Activated naive CD8-positive, alpha-beta T cell (primary cell): ENCODE measurements around the gene ABLIM2.

Source experiments
- H3K27ac Mint-ChIP-seq: one replicate; pipeline ENCODE4 v1.8.0; 2021; ENCODE audit warnings: mixed read lengths
- H3K27me3 Mint-ChIP-seq: one replicate; pipeline ENCODE4 v1.8.0; 2021; ENCODE audit warnings: mixed read lengths
- H3K36me3 Mint-ChIP-seq: one replicate; pipeline ENCODE4 v1.8.0; 2021; ENCODE audit warnings: mixed read lengths
- H3K4me1 Mint-ChIP-seq: one replicate; pipeline ENCODE4 v1.8.0; 2021; ENCODE audit warnings: low read depth, mixed read lengths
- H3K4me3 Mint-ChIP-seq: one replicate; pipeline ENCODE4 v1.8.0; 2021; ENCODE audit warnings: mild to moderate bottlenecking, mixed read lengths
- H3K9me3 Mint-ChIP-seq: one replicate; pipeline ENCODE4 v1.8.0; 2021; ENCODE audit warnings: low read depth, mixed read lengths

ABLIM2 gene

DNA sequence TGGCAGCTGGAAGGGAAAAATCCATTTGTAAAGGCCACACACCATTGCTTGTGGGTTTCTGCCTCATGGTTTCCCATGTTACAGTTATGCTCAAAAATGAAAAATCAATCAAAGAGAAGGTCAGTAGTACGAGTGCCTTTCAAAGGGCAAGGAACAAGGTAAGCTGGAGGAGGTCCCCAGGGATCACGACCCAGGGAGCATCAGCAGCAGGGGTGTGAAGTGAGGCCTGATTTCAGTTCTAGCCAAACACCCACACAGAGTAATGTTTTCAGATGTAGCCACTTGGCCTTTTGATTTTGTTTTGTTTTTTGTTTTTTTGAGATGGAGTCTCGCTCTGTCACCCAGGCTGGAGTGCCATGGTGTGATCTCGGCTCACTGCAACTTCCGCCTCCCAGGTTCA, 149.5 kb downstream of the ABLIM2 start:
- Mint-ChIP-seq H3K36me3 (no peaks in the 10 kb centered on the region), H3K4me3 (no peak overlapping the region), H3K27me3 (no peaks in the 10 kb centered on the region), H3K27ac (no peak overlapping the region), H3K4me1 (no peaks in the 10 kb centered on the region), H3K9me3 (no peaks in the 10 kb centered on the region)

DNA sequence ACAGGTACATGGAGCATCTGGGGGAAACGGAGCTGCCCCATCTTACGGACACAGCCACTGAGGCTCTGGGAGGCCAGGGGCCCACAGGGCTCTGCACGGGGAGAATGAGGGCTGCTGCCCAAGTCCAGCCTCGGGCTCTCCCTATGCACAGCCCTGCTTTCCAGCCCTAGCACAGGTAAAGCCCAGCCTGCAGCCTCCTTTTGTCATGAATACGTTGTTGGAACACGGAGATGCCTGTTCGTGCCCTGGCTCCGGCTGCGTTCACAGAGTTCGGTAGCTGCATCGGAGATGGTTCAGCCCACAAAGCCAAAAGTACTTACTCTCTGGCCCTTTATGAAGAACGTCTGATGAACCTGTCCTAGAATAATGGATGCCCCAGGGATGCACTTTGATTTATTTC, 150.2 kb downstream of the ABLIM2 start:
- Mint-ChIP-seq H3K27me3 (no peaks in the 10 kb centered on the region), H3K4me1 (no peaks in the 10 kb centered on the region), H3K9me3 (no peaks in the 10 kb centered on the region), H3K4me3 (no peak overlapping the region), H3K27ac (no peak overlapping the region), H3K36me3 (no peaks in the 10 kb centered on the region)

DNA sequence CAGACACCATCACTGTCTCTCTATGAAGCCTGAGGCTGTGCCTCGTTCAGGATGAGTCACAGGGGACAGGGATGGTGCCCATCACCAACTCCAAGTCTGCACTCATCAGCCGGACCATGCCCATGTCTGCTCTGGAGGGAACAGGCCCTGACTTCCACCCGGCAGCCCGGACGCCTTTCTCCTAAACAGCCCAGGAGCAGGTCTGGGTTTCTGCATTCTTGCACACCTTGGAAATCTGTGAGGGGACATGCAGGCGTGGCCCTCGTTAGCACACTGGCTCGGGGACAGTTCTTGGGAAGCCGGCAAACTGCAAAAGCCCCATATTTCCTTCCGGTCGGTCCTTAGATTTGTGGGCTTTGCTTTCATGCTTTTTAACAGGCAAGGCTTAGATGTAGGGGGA, 151.0 kb downstream of the ABLIM2 start:
- no peaks in the 10 kb centered on the region for H3K9me3 Mint-ChIP-seq
- peaks cover 2% of the 10 kb centered on the region for H3K27me3 Mint-ChIP-seq
- H3K4me1 Mint-ChIP-seq, result no peaks in the 10 kb centered on the region
- H3K4me3 Mint-ChIP-seq, result no peak overlapping the region
- H3K36me3 Mint-ChIP-seq, result peaks cover 2% of the 10 kb centered on the region
- no peak overlapping the region for H3K27ac Mint-ChIP-seq

GRCh38 chr4:8006471-8006870, 152.1 kb downstream of the ABLIM2 start:
- H3K4me1 Mint-ChIP-seq, result no peaks in the 10 kb centered on the region
- no peak overlapping the region for H3K27ac Mint-ChIP-seq
- peaks cover 2% of the 10 kb centered on the region for H3K27me3 Mint-ChIP-seq
- H3K9me3 Mint-ChIP-seq, result no peaks in the 10 kb centered on the region
- H3K4me3 Mint-ChIP-seq, result no peak overlapping the region
- H3K36me3 Mint-ChIP-seq, result peaks cover 2% of the 10 kb centered on the region

DNA sequence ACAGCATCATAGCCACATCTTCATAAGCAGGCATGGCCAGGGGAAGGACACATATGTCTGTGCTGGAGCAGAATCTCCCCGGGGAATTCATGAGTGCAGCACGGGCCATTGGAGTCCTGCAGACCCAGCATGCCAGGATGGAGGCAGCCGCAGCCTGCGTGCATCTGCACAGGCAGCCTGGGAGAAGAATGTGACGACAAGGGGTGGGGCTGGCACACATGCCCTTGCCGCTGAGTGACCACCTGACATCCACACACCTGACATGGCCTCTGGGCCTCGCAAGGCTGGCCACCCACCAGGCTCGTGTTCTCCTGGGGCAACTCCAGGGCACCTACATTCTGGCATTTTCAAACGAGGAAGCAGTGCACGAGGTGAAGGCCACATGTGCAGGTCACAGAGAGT, 152.8 kb downstream of the ABLIM2 start:
- Mint-ChIP-seq H3K27ac (no peak overlapping the region), H3K4me1 (no peaks in the 10 kb centered on the region), H3K27me3 (peaks cover 2% of the 10 kb centered on the region), H3K4me3 (no peak overlapping the region), H3K36me3 (peaks cover 2% of the 10 kb centered on the region), H3K9me3 (no peaks in the 10 kb centered on the region)

- H3K4me3 Mint-ChIP-seq, result no peak overlapping the region
- H3K27me3 Mint-ChIP-seq, result peaks cover 2% of the 10 kb centered on the region
- no peaks in the 10 kb centered on the region for H3K4me1 Mint-ChIP-seq
- no peak overlapping the region for H3K27ac Mint-ChIP-seq
- peaks cover 2% of the 10 kb centered on the region for H3K36me3 Mint-ChIP-seq
- no peaks in the 10 kb centered on the region for H3K9me3 Mint-ChIP-seq
Observed at GRCh38 chr4:8005033-8005808, 153.4 kb downstream of the ABLIM2 start.

DNA sequence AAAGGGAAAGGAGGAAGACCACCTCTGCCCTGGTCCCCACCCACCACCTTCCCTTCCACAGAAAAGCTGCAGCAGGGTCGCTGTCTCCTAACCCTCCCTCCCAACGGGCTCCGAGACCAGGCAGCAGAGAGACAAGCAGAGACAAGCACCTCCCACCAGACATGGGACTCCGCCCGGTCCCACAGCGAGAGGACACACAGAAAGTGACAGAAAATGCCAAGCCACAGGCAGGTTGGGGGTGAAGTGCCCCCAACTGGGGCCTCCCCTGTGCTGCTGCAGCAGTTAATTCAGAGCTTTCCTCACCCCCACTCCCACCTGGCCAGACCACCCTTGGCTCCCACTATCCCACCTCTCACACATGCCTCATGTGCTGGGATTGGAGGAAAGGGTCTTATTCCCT, 154.5 kb downstream of the ABLIM2 start:
- H3K36me3 Mint-ChIP-seq, result peaks cover 2% of the 10 kb centered on the region
- H3K27ac Mint-ChIP-seq, result no peak overlapping the region
- H3K27me3 Mint-ChIP-seq, result peaks cover 2% of the 10 kb centered on the region
- no peak overlapping the region for H3K4me3 Mint-ChIP-seq
- H3K4me1 Mint-ChIP-seq, result no peaks in the 10 kb centered on the region
- no peaks in the 10 kb centered on the region for H3K9me3 Mint-ChIP-seq

GRCh38 chr4:8002525-8003309, 155.9 kb downstream of the ABLIM2 start:
- H3K4me1 Mint-ChIP-seq, result no peaks in the 10 kb centered on the region
- no peak overlapping the region for H3K27ac Mint-ChIP-seq
- no peaks in the 10 kb centered on the region for H3K9me3 Mint-ChIP-seq
- no peak overlapping the region for H3K4me3 Mint-ChIP-seq
- H3K27me3 Mint-ChIP-seq, result peaks cover 2% of the 10 kb centered on the region
- peaks cover 2% of the 10 kb centered on the region for H3K36me3 Mint-ChIP-seq

- H3K27ac Mint-ChIP-seq, result no peak overlapping the region
- no peaks in the 10 kb centered on the region for H3K9me3 Mint-ChIP-seq
- H3K27me3 Mint-ChIP-seq, result peaks cover 2% of the 10 kb centered on the region
- H3K36me3 Mint-ChIP-seq, result peaks cover 2% of the 10 kb centered on the region
- no peak overlapping the region for H3K4me3 Mint-ChIP-seq
- H3K4me1 Mint-ChIP-seq, result no peaks in the 10 kb centered on the region
Observed at GRCh38 chr4:8001564-8002355, 156.9 kb downstream of the ABLIM2 start.

DNA sequence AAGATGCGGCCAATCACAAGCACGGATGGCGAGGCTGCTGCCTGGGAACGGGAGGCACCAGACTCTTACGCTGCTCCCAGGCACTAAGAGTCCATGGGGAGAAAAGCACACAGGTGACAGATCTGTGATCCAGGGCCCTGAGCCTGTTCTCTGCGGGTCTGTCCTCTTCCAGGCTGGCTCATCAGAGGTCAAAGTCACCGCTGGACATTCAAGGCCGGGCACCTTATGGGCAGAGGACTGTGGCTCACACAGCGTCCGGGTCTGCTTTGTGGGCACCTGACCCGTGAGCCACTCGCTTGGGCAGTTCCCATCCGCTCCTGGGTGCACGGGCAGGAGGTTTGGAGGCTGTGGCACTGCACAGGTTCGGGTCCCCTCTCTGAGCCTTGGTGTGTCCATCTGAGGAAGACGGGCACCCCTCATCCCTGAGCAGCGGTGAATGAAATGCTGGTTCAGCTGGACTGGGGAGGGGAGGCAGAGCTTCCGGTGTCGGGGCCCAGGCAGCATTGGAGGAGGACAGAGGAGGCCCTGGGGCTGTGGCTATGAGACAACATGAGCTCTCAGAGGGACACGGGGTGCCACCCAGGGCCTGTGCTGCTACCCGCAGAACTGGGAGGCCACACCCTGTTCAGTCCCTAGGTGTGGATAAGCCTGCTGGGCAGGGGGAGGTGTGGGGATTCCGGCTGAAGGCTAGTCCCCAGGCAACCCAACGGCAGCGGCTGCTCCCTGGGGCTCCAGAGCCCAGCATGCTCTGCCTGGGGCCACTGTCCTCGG, 157.7 kb downstream of the ABLIM2 start:
- Mint-ChIP-seq H3K27me3 (peaks cover 2% of the 10 kb centered on the region), H3K9me3 (no peaks in the 10 kb centered on the region), H3K36me3 (peaks cover 2% of the 10 kb centered on the region), H3K27ac (no peak overlapping the region), H3K4me3 (no peak overlapping the region), H3K4me1 (no peaks in the 10 kb centered on the region)

GRCh38 chr4:8000247-8000646, 158.4 kb downstream of the ABLIM2 start:
- H3K36me3 Mint-ChIP-seq, result peaks cover 2% of the 10 kb centered on the region
- no peaks in the 10 kb centered on the region for H3K4me1 Mint-ChIP-seq
- H3K27me3 Mint-ChIP-seq, result peaks cover 2% of the 10 kb centered on the region
- no peak overlapping the region for H3K4me3 Mint-ChIP-seq
- H3K9me3 Mint-ChIP-seq, result no peaks in the 10 kb centered on the region
- no peak overlapping the region for H3K27ac Mint-ChIP-seq

GRCh38 chr4:7999695-8000094, 158.9 kb downstream of the ABLIM2 start:
- H3K27ac Mint-ChIP-seq, result no peak overlapping the region
- H3K27me3 Mint-ChIP-seq, result peaks cover 2% of the 10 kb centered on the region
- no peaks in the 10 kb centered on the region for H3K4me1 Mint-ChIP-seq
- H3K4me3 Mint-ChIP-seq, result no peak overlapping the region
- H3K36me3 Mint-ChIP-seq, result peaks cover 2% of the 10 kb centered on the region
- H3K9me3 Mint-ChIP-seq, result no peaks in the 10 kb centered on the region

DNA sequence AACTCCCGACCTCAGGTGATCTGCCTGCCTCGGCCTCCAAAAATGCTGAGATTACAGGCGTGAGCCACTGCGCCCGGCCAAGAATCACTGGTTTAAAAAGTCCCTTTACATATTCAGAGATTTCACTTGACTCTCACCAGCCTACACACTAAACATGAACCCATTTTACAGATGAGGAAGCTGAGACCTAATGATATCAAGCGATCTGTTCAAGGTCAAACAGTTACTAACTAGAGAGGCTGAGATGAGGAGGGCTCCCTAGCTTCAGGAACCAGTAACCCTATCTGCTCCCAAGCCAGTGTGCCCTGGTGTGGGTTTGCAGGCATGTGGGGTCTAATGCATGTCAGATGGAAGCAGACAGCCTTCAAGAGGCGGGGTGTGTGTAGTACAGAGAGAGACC, 159.3 kb downstream of the ABLIM2 start:
- H3K9me3 Mint-ChIP-seq, result no peaks in the 10 kb centered on the region
- H3K27ac Mint-ChIP-seq, result no peak overlapping the region
- peaks cover 2% of the 10 kb centered on the region for H3K36me3 Mint-ChIP-seq
- H3K4me3 Mint-ChIP-seq, result no peak overlapping the region
- H3K4me1 Mint-ChIP-seq, result no peaks in the 10 kb centered on the region
- H3K27me3 Mint-ChIP-seq, result peaks cover 2% of the 10 kb centered on the region

- Mint-ChIP-seq H3K4me1 (no peaks in the 10 kb centered on the region), H3K36me3 (peaks cover 2% of the 10 kb centered on the region), H3K4me3 (no peak overlapping the region), H3K27ac (no peak overlapping the region), H3K27me3 (peaks cover 2% of the 10 kb centered on the region), H3K9me3 (no peaks in the 10 kb centered on the region)
Observed at GRCh38 chr4:7998447-7998846, 160.2 kb downstream of the ABLIM2 start.
